Measurements from ENCODE around the gene SLC4A1. TPM values are rescaled to one million over a fixed set of nuclear protein-coding genes. Genes with fewer than 3 reads are reported as not detected.

Gene SLC4A1
- polyA plus RNA-seq, 1 donor (not counting 4 experiments of a cell fraction or from before 2014, with no cell fraction given), result not detected

- H3K9ac ChIP-seq (ENCODE audit: control insufficient read depth, extremely low read depth, insufficient read depth, low read length), result peak overlapping the region; percentile 87
Observed at GRCh38 chr17:44222112-44222869, 45.6 kb downstream of the SLC4A1 start.

GRCh38 chr17:44221862-44222111, 46.1 kb downstream of the SLC4A1 start:
- dilution Hi-C loops (cut with MboI; ENCODE audit: extremely low pct_ligation_motif_present, low sequenced_read_pairs), result no loop called here
- no peak for FAIRE-seq

More at GRCh38 chr17:44222112-44222869, 45.6 kb downstream of the SLC4A1 start:
- Histone ChIP-seq H2AFZ (ENCODE audit: control insufficient read depth, low read length) (peak overlapping the region; percentile 92), H3K4me2 (ENCODE audit: control insufficient read depth, extremely low read depth, insufficient read depth, low read depth, low read length) (peak overlapping the region; percentile 98), H3K9me3 (ENCODE audit: control insufficient read depth, low read depth, low read length) (no peaks in the 10 kb centered on the region), H3K4me3 (ENCODE audit: control insufficient read depth in 2 of 3, extremely low read depth in 1 of 3, insufficient read depth in 2 of 3, low read depth in 1 of 3, low read length in 3 of 3) (peak overlapping the region; percentile 84 to 89 (median 85)), H3K9me1 (ENCODE audit: control insufficient read depth, extremely low read depth, insufficient read depth, low read length) (no peaks in the 10 kb centered on the region), H3K4me1 (ENCODE audit: control insufficient read depth, extremely low read depth, insufficient read depth, low read length) (peaks cover 28% of the 10 kb centered on the region), H3K79me2 (ENCODE audit: control insufficient read depth, insufficient read depth, low read length) (peaks cover 15% of the 10 kb centered on the region), H4K20me1 (ENCODE audit: control insufficient read depth, extremely low read depth, insufficient read depth, low read length) (no peaks in the 10 kb centered on the region), H3K36me3 (ENCODE audit: control insufficient read depth in 2 of 2, extremely low read depth in 1 of 2, insufficient read depth in 2 of 2, low read length in 2 of 2) (peaks cover 0 to 4% of the 10 kb centered on the region in 2 experiments), H3K27ac (ENCODE audit: control insufficient read depth, insufficient read depth, low read length) (peak overlapping the region; percentile 70), H3K27me3 (ENCODE audit: control insufficient read depth, extremely low read depth, insufficient read depth, low read length) (no peaks in the 10 kb centered on the region)
- DNase-seq (ENCODE audit: low read depth, low spot score) (no peak), FAIRE-seq (no peak)
- TF ChIP-seq EZH2 (IDR thresholded peaks at IDR 0.05; ENCODE audit: low read length), result no peak
- TF ChIP-seq CTCF (optimal IDR thresholded peaks at IDR 0.05 in 1 of 3, IDR thresholded peaks at IDR 0.05 in 1 of 3, conservative IDR thresholded peaks at IDR 0.05 in 1 of 3; ENCODE audit: extremely low read depth in 1 of 3, insufficient read depth in 2 of 3, low read length in 3 of 3), result peak in 1 of 3 experiments; percentile 19
- dilution Hi-C loops (cut with MboI; ENCODE audit: extremely low pct_ligation_motif_present, low sequenced_read_pairs), result no loop called here

More at GRCh38 chr17:44221862-44222111, 46.1 kb downstream of the SLC4A1 start:
- Histone ChIP-seq H3K9ac (ENCODE audit: control insufficient read depth, extremely low read depth, insufficient read depth, low read length) (peak overlapping the region; percentile 87), H3K27me3 (ENCODE audit: control insufficient read depth, extremely low read depth, insufficient read depth, low read length) (no peaks in the 10 kb centered on the region), H4K20me1 (ENCODE audit: control insufficient read depth, extremely low read depth, insufficient read depth, low read length) (no peaks in the 10 kb centered on the region), H3K9me1 (ENCODE audit: control insufficient read depth, extremely low read depth, insufficient read depth, low read length) (no peaks in the 10 kb centered on the region), H3K36me3 (ENCODE audit: control insufficient read depth in 2 of 2, extremely low read depth in 1 of 2, insufficient read depth in 2 of 2, low read length in 2 of 2) (peaks cover 0 to 6% of the 10 kb centered on the region in 2 experiments), H3K79me2 (ENCODE audit: control insufficient read depth, insufficient read depth, low read length) (peaks cover 19% of the 10 kb centered on the region), H3K9me3 (ENCODE audit: control insufficient read depth, low read depth, low read length) (no peaks in the 10 kb centered on the region), H3K4me2 (ENCODE audit: control insufficient read depth, extremely low read depth, insufficient read depth, low read depth, low read length) (peak overlapping the region; percentile 98), H3K4me1 (ENCODE audit: control insufficient read depth, extremely low read depth, insufficient read depth, low read length) (peaks cover 33% of the 10 kb centered on the region), H3K4me3 (ENCODE audit: control insufficient read depth in 2 of 3, extremely low read depth in 1 of 3, insufficient read depth in 2 of 3, low read depth in 1 of 3, low read length in 3 of 3) (peak overlapping the region; percentile 84 to 89 (median 85)), H3K27ac (ENCODE audit: control insufficient read depth, insufficient read depth, low read length) (peak overlapping the region; percentile 70), H2AFZ (ENCODE audit: control insufficient read depth, low read length) (peak overlapping the region; percentile 7)
- TF ChIP-seq CTCF (optimal IDR thresholded peaks at IDR 0.05 in 1 of 3, IDR thresholded peaks at IDR 0.05 in 1 of 3, conservative IDR thresholded peaks at IDR 0.05 in 1 of 3; ENCODE audit: extremely low read depth in 1 of 3, insufficient read depth in 2 of 3, low read length in 3 of 3) (no peak), EZH2 (IDR thresholded peaks at IDR 0.05; ENCODE audit: low read length) (no peak)
- no peak for DNase-seq (ENCODE audit: low read depth, low spot score)

Measured in keratinocyte (primary cell).